ENCODE data around the gene CHGA. TPM values are rescaled to one million over a fixed set of nuclear protein-coding genes. Genes with fewer than 3 reads are reported as not detected.
A peak's percentile ranks its signal among the peaks of the same experiment; 100 is the strongest.

Gene CHGA
- total RNA-seq, 2 donors from 2014 or later, result not detected

DNA sequence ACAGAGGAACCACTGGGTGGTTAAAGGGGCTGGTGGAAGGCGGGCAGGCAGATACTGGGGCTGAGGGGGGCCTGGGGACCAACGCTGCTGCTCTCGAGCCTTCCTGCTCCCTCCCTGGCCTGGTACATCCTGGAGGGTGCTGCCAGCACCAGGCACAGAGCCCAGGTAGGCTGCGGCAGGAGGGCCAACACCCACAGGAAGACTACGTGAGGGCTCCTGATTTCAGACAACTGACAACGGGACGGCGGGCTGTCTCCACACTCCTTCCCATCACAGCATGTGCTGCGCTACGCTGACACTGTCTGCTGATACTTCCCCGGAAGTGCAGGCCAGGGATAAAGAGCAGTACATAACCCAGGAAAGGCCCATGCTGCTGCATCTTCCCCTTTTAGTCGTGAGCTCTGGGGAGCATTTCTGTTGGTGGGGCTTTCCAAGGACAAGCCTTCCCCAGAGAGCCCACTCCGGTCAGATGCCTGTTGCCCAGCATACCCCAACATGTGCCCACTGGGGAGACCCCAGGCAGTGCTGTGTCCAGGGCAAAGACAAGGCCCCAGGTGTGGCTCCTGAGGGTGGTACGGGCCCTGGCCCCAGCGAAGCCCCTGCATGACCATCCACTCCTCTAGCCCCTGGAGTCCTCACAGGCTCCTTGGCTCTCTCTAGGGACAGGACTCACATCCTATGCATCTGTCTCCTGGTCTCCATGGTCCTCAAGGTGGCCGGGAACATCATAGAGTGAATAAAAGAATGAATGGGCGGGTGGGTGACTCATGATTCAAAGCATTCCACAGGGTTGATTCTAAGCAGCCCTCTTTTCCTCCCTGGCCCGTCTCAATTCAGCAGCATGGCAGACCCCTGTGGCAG is 38.0 kb downstream of the CHGA start:
- H3K27me3 Mint-ChIP-seq, result no peaks in the 10 kb centered on the region
- H3K36me3 Mint-ChIP-seq, result no peaks in the 10 kb centered on the region
- H3K9me3 Mint-ChIP-seq, result no peaks in the 10 kb centered on the region
- no peak overlapping the region for H3K4me3 Mint-ChIP-seq
- H3K4me1 Mint-ChIP-seq (ENCODE audit: low read depth in 2 of 2), result peaks cover 7 to 12% of the 10 kb centered on the region in 2 donors
- H3K27ac Mint-ChIP-seq, result no peak overlapping the region
- ATAC-seq, result peak in 1 of 2 donors; percentile 8
- DNase-seq (ENCODE audit: low spot score), result no peak

DNA sequence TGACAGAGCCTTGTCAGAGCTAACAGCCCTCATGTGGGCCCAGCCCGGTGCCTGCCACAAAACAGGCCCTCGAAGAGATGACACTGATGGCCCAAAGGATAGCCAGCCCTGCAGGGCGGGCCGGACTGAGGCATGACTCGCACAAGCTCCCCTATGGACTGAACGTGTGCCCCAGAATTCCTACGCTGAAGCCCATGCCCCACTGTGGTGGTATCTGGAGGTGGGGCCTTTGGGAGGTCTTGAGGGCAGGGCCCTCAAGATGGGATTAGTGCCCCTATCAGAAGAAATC is 38.6 kb downstream of the CHGA start:
- no peak for DNase-seq (ENCODE audit: low spot score)
- no peaks in the 10 kb centered on the region for H3K36me3 Mint-ChIP-seq

DNA sequence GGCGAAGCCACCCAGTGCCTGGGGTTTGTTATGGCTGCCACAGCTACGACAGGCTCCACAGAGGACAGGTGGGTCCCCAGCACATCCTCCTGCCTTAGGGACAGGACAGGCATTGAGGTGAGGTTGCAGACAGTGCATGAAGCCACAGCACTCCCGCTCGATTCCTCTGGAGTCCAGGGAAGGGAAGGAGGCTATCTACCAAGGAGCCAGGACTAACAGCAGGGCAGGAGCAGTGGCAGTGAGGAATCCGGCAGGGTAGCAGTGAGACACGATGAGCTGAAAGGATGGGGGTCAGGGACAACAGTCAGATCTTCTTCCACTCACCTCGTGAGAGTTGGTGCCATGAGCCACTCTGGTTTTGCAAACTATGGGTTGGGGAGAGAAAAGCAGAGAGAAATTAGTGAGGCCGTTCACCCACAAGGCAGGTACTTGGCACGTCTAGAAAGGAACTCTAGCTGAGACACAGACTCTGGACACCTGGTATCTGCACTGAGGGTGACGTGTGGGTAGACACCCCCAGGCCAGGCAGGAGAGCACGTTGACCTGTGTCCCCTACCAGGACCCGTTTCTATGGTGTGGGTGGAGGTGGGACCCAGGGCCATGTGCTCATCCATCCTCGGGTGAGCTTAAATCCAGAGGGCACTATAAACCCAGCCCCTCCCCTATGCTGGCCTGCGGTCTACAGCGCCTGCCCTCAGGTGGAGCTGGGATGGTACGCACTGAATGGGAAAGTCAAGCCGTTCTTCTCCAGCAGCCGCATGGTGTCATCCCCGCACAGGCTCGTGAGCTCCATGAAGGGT is 39.3 kb downstream of the CHGA start:
- Mint-ChIP-seq H3K9me3 (no peaks in the 10 kb centered on the region), H3K4me3 (no peak overlapping the region), H3K27me3 (no peaks in the 10 kb centered on the region), H3K4me1 (ENCODE audit: low read depth in 2 of 2) (peaks cover 7 to 12% of the 10 kb centered on the region in 2 donors), H3K36me3 (peaks cover under 1% of the 10 kb centered on the region), H3K27ac (no peak overlapping the region)
- ATAC-seq (peak in 1 of 2 donors; percentile 39), DNase-seq (ENCODE audit: low spot score) (no peak)

More for the DNA sequence above, 38.6 kb downstream of the CHGA start:
- no peak for ATAC-seq
- peaks cover 7 to 12% of the 10 kb centered on the region in 2 donors for H3K4me1 Mint-ChIP-seq (ENCODE audit: low read depth in 2 of 2)
- no peak overlapping the region for H3K4me3 Mint-ChIP-seq
- no peaks in the 10 kb centered on the region for H3K27me3 Mint-ChIP-seq
- H3K27ac Mint-ChIP-seq, result no peak overlapping the region
- H3K9me3 Mint-ChIP-seq, result no peaks in the 10 kb centered on the region

DNA sequence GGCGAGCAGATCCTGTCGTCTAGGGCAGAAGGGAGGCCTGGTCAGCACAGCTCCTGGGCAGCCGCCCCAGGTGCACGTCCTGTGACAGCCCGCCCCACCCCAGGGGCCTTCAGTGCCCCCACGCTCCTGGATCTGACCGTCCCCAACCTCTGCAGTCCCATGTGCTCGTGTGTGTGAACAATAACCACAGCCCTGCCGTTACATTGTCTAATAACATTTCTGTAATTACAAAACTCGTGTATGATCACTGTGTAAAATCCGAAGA is 39.8 kb downstream of the CHGA start:
- H3K4me3 Mint-ChIP-seq, result no peak overlapping the region
- peaks cover 5% of the 10 kb centered on the region for H3K36me3 Mint-ChIP-seq
- H3K4me1 Mint-ChIP-seq (ENCODE audit: low read depth in 2 of 2), result peaks cover 7 to 16% of the 10 kb centered on the region in 2 donors
- DNase-seq (ENCODE audit: low spot score) (no peak), ATAC-seq (no peak)
- no peaks in the 10 kb centered on the region for H3K27me3 Mint-ChIP-seq
- H3K9me3 Mint-ChIP-seq, result peaks cover 4% of the 10 kb centered on the region
- no peak overlapping the region for H3K27ac Mint-ChIP-seq

DNA sequence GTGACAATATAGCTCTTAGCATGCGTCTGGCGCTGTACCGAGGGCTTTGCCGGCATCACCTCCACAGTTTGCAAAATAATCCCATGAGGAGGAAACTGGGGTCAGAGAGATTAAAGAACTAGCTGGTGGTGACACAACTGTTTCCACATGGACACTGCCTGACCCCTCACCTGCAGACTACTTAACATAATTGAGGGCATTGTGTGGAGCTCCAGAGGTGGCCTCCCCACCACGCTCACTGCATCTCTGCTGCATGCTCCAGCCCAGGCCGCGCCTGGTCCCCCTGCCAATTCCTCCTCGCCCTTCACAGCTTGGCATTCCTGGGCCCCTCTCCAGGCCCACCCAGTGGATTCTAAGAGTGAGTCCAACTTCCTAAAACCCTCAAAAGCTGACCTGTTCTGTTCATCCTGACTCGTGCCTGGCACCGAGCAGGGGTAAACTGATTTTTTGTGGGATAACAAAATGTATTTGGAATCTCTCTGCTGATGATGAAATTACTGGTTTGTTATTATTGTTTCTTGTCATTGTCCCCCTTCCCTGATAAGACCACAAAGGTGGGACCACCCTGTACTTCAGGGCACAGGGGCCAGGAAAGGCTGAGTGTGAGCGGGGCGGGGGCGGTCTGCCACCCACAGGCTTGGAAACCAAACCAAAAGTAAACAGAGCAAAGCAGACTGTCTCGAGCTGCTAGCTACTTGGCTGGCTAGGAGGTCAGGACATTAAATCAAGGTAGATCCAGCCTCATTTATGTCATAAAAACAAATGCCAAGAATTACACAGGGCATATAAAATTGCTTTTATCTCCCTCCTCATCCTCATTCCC is 40.6 kb downstream of the CHGA start:
- DNase-seq (ENCODE audit: low spot score), result no peak

DNA sequence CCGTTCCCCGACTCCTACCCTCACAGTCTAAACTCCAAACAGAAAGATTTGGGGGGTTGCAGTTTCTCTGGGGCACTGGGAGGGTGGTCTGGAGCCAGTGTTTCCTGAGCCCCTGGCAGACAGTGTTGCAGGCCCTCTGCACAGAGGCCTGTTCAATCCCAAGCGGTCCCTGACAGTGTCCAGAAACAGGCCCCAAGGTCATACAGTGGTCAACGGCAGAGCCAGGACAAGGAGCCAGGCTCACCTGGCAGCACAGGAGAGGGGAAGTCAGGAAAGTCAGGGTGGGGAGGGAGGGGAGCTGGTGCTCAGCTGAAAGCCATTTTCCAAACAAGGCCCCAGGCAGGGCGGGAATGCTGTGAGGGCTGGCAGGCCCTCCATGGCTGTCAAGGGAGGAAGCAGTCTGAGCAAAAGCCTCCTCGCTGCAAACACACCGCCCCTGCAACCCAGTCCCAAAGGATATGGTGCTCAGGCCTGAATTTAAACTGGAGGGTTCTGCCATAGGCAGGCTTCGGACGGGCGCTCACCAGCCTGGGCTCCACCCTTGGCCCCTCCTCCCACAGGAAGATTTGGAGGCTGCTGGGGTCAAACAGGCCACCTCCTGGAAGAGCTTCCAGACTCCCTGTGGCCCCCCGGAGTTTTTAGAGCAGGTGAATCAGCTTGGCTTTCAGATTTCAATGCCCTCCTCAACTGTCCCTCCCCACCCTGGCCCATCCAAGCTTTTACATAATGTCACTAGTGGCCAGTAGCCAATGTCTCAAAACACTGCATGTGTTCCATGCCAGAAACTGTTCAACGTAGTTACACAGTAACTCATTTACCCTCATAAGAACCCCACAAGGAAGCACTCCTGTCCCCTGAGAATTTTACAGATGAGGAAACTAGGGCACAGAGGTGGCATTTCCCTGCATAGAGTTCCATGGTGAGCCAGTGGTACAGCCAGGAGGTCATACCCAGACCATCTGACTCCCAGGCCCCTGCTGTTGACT is 41.5 kb downstream of the CHGA start:
- Mint-ChIP-seq H3K4me1 (ENCODE audit: low read depth in 2 of 2) (peaks cover 7 to 16% of the 10 kb centered on the region in 2 donors), H3K36me3 (peaks cover 5% of the 10 kb centered on the region), H3K4me3 (no peak overlapping the region), H3K27ac (peak overlapping the region in 1 of 2 donors; percentile 32), H3K9me3 (peaks cover 4% of the 10 kb centered on the region), H3K27me3 (no peaks in the 10 kb centered on the region)
- DNase-seq (ENCODE audit: low spot score), result no peak
- ATAC-seq, result no peak

More for the DNA sequence above, 40.6 kb downstream of the CHGA start:
- Mint-ChIP-seq H3K36me3 (peaks cover 5% of the 10 kb centered on the region), H3K27ac (peak overlapping the region in 1 of 2 donors; percentile 32), H3K4me3 (no peak overlapping the region), H3K27me3 (no peaks in the 10 kb centered on the region), H3K4me1 (ENCODE audit: low read depth in 2 of 2) (peaks cover 7 to 16% of the 10 kb centered on the region in 2 donors), H3K9me3 (peaks cover 4% of the 10 kb centered on the region)
- no peak for ATAC-seq

DNA sequence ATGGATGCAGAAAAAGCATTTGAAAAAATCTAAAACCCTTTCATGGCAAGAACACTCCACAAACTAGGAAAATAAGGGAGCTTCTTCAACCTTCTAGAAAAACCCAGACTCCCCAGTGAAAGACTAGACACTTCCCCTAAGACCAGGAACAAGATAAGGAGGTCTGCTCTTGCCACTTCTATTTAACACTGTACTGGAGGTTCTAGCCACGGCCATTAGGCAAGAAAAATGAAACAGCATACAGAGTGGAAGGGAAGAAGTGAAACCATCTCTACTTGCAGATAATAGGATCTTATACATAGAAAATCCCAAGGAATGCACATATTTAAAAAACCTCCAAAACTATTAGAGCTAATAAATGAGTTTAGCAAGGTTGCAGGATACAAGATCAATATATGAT is 42.3 kb downstream of the CHGA start:
- H3K27ac Mint-ChIP-seq, result no peak overlapping the region
- no peak overlapping the region for H3K4me3 Mint-ChIP-seq
- no peak for DNase-seq (ENCODE audit: low spot score)
- H3K9me3 Mint-ChIP-seq, result peaks cover 4% of the 10 kb centered on the region
- no peaks in the 10 kb centered on the region for H3K27me3 Mint-ChIP-seq
- peaks cover 7 to 16% of the 10 kb centered on the region in 2 donors for H3K4me1 Mint-ChIP-seq (ENCODE audit: low read depth in 2 of 2)
- no peak for ATAC-seq
- peaks cover 5% of the 10 kb centered on the region for H3K36me3 Mint-ChIP-seq

DNA sequence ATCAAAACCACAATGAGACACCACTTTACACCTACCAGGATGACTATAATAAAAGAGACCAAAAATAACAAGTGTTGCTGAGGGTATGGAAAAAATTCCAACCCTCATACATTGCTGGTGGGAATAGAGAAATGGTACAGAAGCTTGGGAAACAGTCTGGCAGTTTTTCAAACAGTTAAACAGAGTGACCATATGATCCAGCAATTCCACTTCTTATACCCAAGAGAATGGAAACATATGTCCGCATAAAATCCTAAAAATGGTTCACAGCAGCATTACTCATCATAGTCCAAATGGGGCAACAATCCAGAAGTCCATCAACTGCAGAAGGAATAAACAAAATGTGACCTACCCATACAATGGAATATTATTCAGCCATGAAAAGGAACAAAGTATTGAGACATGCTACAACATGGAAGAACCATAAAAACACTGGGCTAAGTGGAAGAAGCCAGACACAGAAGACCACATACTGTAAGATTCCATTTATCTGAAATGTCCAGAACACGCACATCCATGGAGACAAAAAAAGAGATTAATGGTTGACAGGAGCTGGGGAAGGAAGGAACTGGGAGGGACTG is 44.5 kb downstream of the CHGA start:
- H3K27ac Mint-ChIP-seq, result no peak overlapping the region
- peaks cover 5% of the 10 kb centered on the region for H3K36me3 Mint-ChIP-seq
- DNase-seq (ENCODE audit: low spot score) (no peak), ATAC-seq (no peak)
- peaks cover 13 to 27% of the 10 kb centered on the region in 2 donors for H3K4me1 Mint-ChIP-seq (ENCODE audit: low read depth in 2 of 2)
- H3K4me3 Mint-ChIP-seq, result no peak overlapping the region
- peaks cover 4% of the 10 kb centered on the region for H3K9me3 Mint-ChIP-seq
- no peaks in the 10 kb centered on the region for H3K27me3 Mint-ChIP-seq

DNA sequence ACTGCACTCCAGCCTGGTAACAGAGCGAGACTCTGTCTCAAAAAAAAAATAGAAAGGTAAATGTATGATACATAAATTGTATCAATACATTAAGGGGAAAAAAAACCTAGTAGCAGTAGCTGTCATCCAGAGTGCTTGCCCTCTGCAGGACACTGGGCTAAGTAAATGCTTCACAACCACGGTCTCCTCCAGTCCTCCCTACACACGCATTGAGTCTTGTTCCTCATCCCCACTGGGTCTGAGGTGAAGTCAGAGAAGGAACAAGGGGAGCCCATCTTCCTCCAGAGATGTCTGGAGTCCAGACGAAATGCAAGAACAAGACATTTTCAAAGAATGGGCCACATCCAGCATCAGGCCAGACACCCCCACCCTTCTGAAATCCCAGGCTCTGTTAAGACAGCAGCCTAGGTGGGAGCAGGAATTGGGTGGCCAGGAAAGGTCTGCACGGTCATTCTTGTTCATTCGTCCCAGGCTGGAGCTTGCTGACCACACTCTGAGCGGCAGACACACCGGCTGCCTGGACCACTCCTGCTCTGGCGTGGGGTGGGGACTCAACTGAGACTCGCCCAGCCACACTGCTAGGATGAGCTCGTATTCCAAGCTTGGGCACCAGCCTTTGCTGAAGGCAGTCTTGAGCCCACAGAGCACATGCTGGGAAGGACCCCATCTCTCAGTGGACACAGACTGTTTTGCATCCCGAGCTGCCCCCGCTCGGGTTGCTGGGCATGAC is 45.5 kb downstream of the CHGA start:
- peaks cover 13 to 32% of the 10 kb centered on the region in 2 donors for H3K4me1 Mint-ChIP-seq (ENCODE audit: low read depth in 2 of 2)
- ATAC-seq (no peak), DNase-seq (ENCODE audit: low spot score) (no peak)
- H3K27ac Mint-ChIP-seq, result no peak overlapping the region
- H3K4me3 Mint-ChIP-seq, result no peak overlapping the region
- H3K36me3 Mint-ChIP-seq, result peaks cover 5% of the 10 kb centered on the region
- peaks cover 4% of the 10 kb centered on the region for H3K9me3 Mint-ChIP-seq
- H3K27me3 Mint-ChIP-seq, result no peaks in the 10 kb centered on the region

DNA sequence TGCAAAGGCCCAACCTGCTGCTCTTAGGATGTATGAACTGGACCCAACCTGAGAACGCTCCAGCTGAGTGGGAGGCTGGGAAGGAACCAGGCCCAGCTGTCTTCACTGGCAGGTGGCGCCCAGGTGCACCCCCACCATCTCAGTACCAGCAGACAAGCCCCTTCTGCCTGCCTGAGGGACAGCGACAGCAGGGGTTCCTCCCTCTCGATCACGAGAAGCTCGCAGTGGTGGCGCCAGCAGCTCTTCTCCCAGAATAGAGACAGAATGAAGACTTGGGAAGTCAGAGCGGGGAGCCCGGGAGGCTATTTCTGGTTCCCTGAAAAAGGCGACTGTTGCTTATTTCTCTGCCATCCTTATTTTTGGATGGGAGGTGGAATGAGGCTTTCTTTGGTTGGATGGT is 46.5 kb downstream of the CHGA start:
- Mint-ChIP-seq H3K4me3 (no peak overlapping the region), H3K9me3 (peaks cover 4% of the 10 kb centered on the region), H3K27ac (no peak overlapping the region), H3K36me3 (peaks cover 5% of the 10 kb centered on the region), H3K4me1 (ENCODE audit: low read depth in 2 of 2) (peaks cover 13 to 30% of the 10 kb centered on the region in 2 donors), H3K27me3 (no peaks in the 10 kb centered on the region)
- DNase-seq (ENCODE audit: low spot score), result no peak
- no peak for ATAC-seq

DNA sequence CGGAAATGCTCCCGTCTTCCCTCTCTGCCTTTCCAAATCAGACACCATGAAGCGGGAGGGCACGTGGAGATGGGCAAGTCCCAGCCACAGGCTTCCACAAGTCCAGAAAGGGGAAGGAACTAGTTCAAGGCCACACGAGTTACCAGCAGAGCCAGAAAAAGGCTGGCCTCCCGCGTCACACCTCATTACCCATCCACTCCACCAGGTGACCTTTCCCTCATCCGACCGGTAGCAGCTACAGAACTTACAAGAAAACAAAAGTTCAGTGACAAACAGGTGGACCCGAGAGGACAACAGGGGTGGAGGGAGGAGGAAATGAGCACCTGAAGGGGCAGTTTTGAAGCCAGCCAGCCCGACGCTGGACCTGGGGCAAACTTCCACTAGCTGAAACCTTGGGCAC is 46.9 kb downstream of the CHGA start:
- DNase-seq (ENCODE audit: low spot score) (no peak), ATAC-seq (no peak)
- Mint-ChIP-seq H3K27ac (no peak overlapping the region), H3K4me1 (ENCODE audit: low read depth in 2 of 2) (peaks cover 12 to 28% of the 10 kb centered on the region in 2 donors), H3K27me3 (no peaks in the 10 kb centered on the region), H3K4me3 (no peak overlapping the region), H3K36me3 (peaks cover 5% of the 10 kb centered on the region), H3K9me3 (peaks cover 4% of the 10 kb centered on the region)

DNA sequence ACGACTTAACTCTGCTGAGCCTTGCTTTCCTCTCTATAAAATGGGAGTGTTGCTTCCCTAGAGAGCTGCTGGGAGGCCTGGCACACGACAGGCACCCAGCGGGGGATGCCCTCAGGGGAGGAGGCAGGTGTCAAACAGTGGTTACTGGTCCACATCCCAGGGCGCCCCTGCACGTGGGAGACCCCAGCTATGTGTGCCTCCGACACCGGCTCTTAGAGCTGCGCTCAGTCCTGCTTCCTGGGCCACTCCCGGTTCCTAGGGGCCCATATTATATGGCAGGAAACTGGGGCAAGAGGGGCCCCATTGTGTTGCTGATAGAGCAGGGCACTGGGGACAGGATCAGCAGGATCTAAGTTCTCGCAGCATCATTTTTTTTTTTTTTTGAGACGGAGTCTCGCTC is 47.3 kb downstream of the CHGA start:
- H3K27ac Mint-ChIP-seq, result no peak overlapping the region
- DNase-seq (ENCODE audit: low spot score), result no peak
- no peak for ATAC-seq
- H3K9me3 Mint-ChIP-seq, result peaks cover 4% of the 10 kb centered on the region
- no peak overlapping the region for H3K4me3 Mint-ChIP-seq
- peaks cover 8 to 24% of the 10 kb centered on the region in 2 donors for H3K4me1 Mint-ChIP-seq (ENCODE audit: low read depth in 2 of 2)
- H3K36me3 Mint-ChIP-seq, result peaks cover 5% of the 10 kb centered on the region
- H3K27me3 Mint-ChIP-seq, result no peaks in the 10 kb centered on the region
